ENCODE results near the gene ST3GAL4.

Gene ST3GAL4

GRCh38 chr11:126355324-126355925, at the start of gene ST3GAL4:
Gene ST3GAL4, plus strand, starts transcription at chr11:126355686. Its CDS starts 50,470 bp downstream, at chr11:126406156.
- H3K27ac ChIP-seq: peak within 1 kb of the TSS; percentile 35
- TF ChIP-seq ZFX (IDR thresholded peaks at IDR 0.05; ENCODE audit: borderline replicate concordance) (no peak), CTCF (IDR thresholded peaks at IDR 0.05) (no peak)

GRCh38 chr11:126305699-126306098, 49.8 kb upstream of the ST3GAL4 start:
- peak overlapping the region; percentile 99; the same call in 1 of the 2 replicates for H3K27ac ChIP-seq
- TF ChIP-seq CTCF (IDR thresholded peaks at IDR 0.05) (no peak), ZFX (IDR thresholded peaks at IDR 0.05; ENCODE audit: borderline replicate concordance) (no peak)

- no peak for TF ChIP-seq ZFX (IDR thresholded peaks at IDR 0.05; ENCODE audit: borderline replicate concordance)
- TF ChIP-seq CTCF (IDR thresholded peaks at IDR 0.05): peak; percentile 37; the same call in 1 of the 2 replicates
- H3K27ac ChIP-seq: peak overlapping the region; percentile 10; the same call in 1 of the 2 replicates
Measured at GRCh38 chr11:126307706-126308105, 47.8 kb upstream of the ST3GAL4 start.

GRCh38 chr11:126308271-126308671, 47.2 kb upstream of the ST3GAL4 start:
- TF ChIP-seq ZFX (IDR thresholded peaks at IDR 0.05; ENCODE audit: borderline replicate concordance) (no peak), CTCF (IDR thresholded peaks at IDR 0.05) (no peak)
- peak overlapping the region; percentile 10; the same call in 1 of the 2 replicates for H3K27ac ChIP-seq

GRCh38 chr11:126308771-126309170, 46.7 kb upstream of the ST3GAL4 start:
- H3K27ac ChIP-seq: 0 out of 2 replicates have a peak overlapping the region, but pooled peaks have one; percentile 8

GRCh38 chr11:126310200-126310991, 45.1 kb upstream of the ST3GAL4 start:
- peak overlapping the region; percentile 8 for H3K27ac ChIP-seq
- TF ChIP-seq CTCF (IDR thresholded peaks at IDR 0.05): peak; percentile 87
- no peak for TF ChIP-seq ZFX (IDR thresholded peaks at IDR 0.05; ENCODE audit: borderline replicate concordance)

GRCh38 chr11:126310992-126311310, 44.5 kb upstream of the ST3GAL4 start:
- H3K27ac ChIP-seq: no peak overlapping the region; the same call in 1 of the 2 replicates
- TF ChIP-seq ZFX (IDR thresholded peaks at IDR 0.05; ENCODE audit: borderline replicate concordance): no peak
- TF ChIP-seq CTCF (IDR thresholded peaks at IDR 0.05): no peak

Measured in 22Rv1 (cell line).